ENCODE measurements around the gene OSBPL2. TPM values are rescaled to one million over a fixed set of nuclear protein-coding genes. Genes with fewer than 3 reads are reported as not detected.

OSBPL2 gene
- polyA plus RNA-seq, 1 donor (not counting 4 experiments of a cell fraction or from before 2014, with no cell fraction given), result 15.9 TPM

DNA sequence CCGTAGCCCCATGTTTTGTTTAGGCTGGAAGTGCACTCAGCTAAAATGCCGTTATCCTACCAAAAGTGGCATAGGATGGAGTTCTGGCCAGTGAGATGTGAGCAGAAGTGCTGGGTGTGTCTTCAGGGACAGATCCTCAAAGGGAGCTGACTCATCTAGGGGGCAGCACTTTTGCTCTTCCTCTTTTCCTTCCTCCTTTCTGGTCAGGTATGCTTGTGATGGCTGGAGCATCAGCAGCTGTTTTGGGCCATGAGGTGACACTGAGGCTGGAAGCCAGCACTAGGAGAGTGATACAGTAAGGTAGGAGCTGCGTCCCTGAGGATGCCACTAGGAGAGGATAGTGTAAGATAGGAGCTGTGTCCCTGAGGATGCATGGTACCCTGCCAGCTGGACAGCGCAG, 4.6 kb upstream of the OSBPL2 start:
- H3K9me3 ChIP-seq (ENCODE audit: control insufficient read depth, low read depth, low read length), result peaks cover 4% of the 10 kb centered on the region
- no peaks in the 10 kb centered on the region for H3K36me3 ChIP-seq (ENCODE audit: control insufficient read depth in 2 of 2, extremely low read depth in 1 of 2, insufficient read depth in 2 of 2, low read length in 2 of 2)
- H3K4me1 ChIP-seq (ENCODE audit: control insufficient read depth, extremely low read depth, insufficient read depth, low read length), result peaks cover 5% of the 10 kb centered on the region
- FAIRE-seq (no peak), DNase-seq (ENCODE audit: low read depth, low spot score) (no peak)
- H3K9ac ChIP-seq (ENCODE audit: control insufficient read depth, extremely low read depth, insufficient read depth, low read length), result no peak overlapping the region
- no peaks in the 10 kb centered on the region for H4K20me1 ChIP-seq (ENCODE audit: control insufficient read depth, extremely low read depth, insufficient read depth, low read length)
- dilution Hi-C loops (cut with MboI; ENCODE audit: extremely low pct_ligation_motif_present, low sequenced_read_pairs), result no loop called here
- peaks cover 41% of the 10 kb centered on the region for H3K27me3 ChIP-seq (ENCODE audit: control insufficient read depth, extremely low read depth, insufficient read depth, low read length)
- H3K4me3 ChIP-seq (ENCODE audit: control insufficient read depth in 2 of 3, extremely low read depth in 1 of 3, insufficient read depth in 2 of 3, low read depth in 1 of 3, low read length in 3 of 3), result no peak overlapping the region
- H3K9me1 ChIP-seq (ENCODE audit: control insufficient read depth, extremely low read depth, insufficient read depth, low read length), result no peaks in the 10 kb centered on the region
- H3K79me2 ChIP-seq (ENCODE audit: control insufficient read depth, insufficient read depth, low read length), result no peaks in the 10 kb centered on the region
- no peak overlapping the region for H3K4me2 ChIP-seq (ENCODE audit: control insufficient read depth, extremely low read depth, insufficient read depth, low read depth, low read length)
- no peak overlapping the region for H2AFZ ChIP-seq (ENCODE audit: control insufficient read depth, low read length)
- H3K27ac ChIP-seq (ENCODE audit: control insufficient read depth, insufficient read depth, low read length), result no peak overlapping the region
- TF ChIP-seq EZH2 (IDR thresholded peaks at IDR 0.05; ENCODE audit: low read length), result no peak
- TF ChIP-seq, protein P1, sequence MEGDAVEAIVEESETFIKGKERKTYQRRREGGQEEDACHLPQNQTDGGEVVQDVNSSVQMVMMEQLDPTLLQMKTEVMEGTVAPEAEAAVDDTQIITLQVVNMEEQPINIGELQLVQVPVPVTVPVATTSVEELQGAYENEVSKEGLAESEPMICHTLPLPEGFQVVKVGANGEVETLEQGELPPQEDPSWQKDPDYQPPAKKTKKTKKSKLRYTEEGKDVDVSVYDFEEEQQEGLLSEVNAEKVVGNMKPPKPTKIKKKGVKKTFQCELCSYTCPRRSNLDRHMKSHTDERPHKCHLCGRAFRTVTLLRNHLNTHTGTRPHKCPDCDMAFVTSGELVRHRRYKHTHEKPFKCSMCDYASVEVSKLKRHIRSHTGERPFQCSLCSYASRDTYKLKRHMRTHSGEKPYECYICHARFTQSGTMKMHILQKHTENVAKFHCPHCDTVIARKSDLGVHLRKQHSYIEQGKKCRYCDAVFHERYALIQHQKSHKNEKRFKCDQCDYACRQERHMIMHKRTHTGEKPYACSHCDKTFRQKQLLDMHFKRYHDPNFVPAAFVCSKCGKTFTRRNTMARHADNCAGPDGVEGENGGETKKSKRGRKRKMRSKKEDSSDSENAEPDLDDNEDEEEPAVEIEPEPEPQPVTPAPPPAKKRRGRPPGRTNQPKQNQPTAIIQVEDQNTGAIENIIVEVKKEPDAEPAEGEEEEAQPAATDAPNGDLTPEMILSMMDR (optimal IDR thresholded peaks at IDR 0.05 in 1 of 3, IDR thresholded peaks at IDR 0.05 in 1 of 3, conservative IDR thresholded peaks at IDR 0.05 in 1 of 3; ENCODE audit: extremely low read depth in 1 of 3, insufficient read depth in 2 of 3, low read length in 3 of 3), result peak in 1 of 3 experiments; percentile 10

DNA sequence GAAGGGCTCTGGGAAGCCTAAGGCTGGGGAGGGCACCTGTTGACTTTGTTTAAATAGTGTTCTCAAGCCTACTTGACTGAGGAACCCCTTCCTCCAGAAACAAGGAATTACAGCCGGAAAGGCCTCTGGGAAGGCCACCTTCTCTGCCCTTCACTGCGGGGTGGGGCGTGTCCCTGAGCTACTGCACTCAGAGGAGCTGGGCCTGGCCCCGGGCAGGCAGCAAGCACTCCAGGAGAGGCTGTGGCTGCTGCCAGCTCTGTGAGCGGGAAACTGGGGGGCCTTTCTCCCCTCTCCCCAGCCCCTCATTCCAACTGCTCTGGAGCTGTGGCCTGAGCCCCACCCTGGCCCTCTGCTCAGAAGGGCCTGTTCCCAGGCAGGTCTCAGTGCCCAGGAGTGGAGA, 4.0 kb upstream of the OSBPL2 start:
- Histone ChIP-seq H3K9ac (ENCODE audit: control insufficient read depth, extremely low read depth, insufficient read depth, low read length) (no peak overlapping the region), H3K4me2 (ENCODE audit: control insufficient read depth, extremely low read depth, insufficient read depth, low read depth, low read length) (no peak overlapping the region), H3K27me3 (ENCODE audit: control insufficient read depth, extremely low read depth, insufficient read depth, low read length) (peaks cover 36% of the 10 kb centered on the region), H4K20me1 (ENCODE audit: control insufficient read depth, extremely low read depth, insufficient read depth, low read length) (no peaks in the 10 kb centered on the region), H2AFZ (ENCODE audit: control insufficient read depth, low read length) (no peak overlapping the region), H3K27ac (ENCODE audit: control insufficient read depth, insufficient read depth, low read length) (no peak overlapping the region), H3K36me3 (ENCODE audit: control insufficient read depth in 2 of 2, extremely low read depth in 1 of 2, insufficient read depth in 2 of 2, low read length in 2 of 2) (no peaks in the 10 kb centered on the region), H3K9me3 (ENCODE audit: control insufficient read depth, low read depth, low read length) (peaks cover 4% of the 10 kb centered on the region), H3K79me2 (ENCODE audit: control insufficient read depth, insufficient read depth, low read length) (peaks cover 4% of the 10 kb centered on the region), H3K9me1 (ENCODE audit: control insufficient read depth, extremely low read depth, insufficient read depth, low read length) (no peaks in the 10 kb centered on the region), H3K4me3 (ENCODE audit: control insufficient read depth in 2 of 3, extremely low read depth in 1 of 3, insufficient read depth in 2 of 3, low read depth in 1 of 3, low read length in 3 of 3) (no peak overlapping the region), H3K4me1 (ENCODE audit: control insufficient read depth, extremely low read depth, insufficient read depth, low read length) (peaks cover 7% of the 10 kb centered on the region)
- FAIRE-seq, result no peak
- no peak for TF ChIP-seq EZH2 (IDR thresholded peaks at IDR 0.05; ENCODE audit: low read length)
- TF ChIP-seq, protein P1 (optimal IDR thresholded peaks at IDR 0.05 in 1 of 3, IDR thresholded peaks at IDR 0.05 in 1 of 3, conservative IDR thresholded peaks at IDR 0.05 in 1 of 3; ENCODE audit: extremely low read depth in 1 of 3, insufficient read depth in 2 of 3, low read length in 3 of 3), result no peak
- dilution Hi-C loops (cut with MboI; ENCODE audit: extremely low pct_ligation_motif_present, low sequenced_read_pairs), result no loop called here
- no peak for DNase-seq (ENCODE audit: low read depth, low spot score)

Measured in keratinocyte (primary cell).